Stimulated activated CD8-positive, alpha-beta memory T cell treated with anti-CD3 and anti-CD28 coated beads, Interleukin-4, amount 100 ng/mL, for 48 hours (primary cell): Measurements from ENCODE around the gene SLC1A7.

Experiments
- DNase-seq: peaks from one replicate; pipeline ENCODE4 v3.0.0-alpha.2; 2020

Gene SLC1A7

DNA sequence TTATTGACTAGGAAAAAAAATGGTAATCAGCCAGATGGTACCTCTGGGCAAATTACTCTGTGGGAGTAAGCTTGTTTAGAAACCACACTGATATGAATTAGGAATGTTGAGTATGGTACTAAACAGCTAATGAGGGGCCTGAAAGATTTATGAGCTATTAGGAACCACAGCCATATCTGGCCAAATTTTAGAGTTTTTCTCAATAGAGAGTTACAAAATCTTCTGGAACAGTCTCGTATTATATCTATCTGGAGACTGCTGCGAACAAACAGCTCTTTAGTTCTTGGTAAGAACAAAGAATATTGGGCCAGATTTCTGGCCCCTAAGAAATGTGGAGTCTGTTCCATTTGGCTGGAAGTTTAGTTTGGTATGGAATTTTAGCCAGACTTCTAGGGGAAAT lies 85.3 kb downstream of the SLC1A7 start:
- no peak for DNase-seq

- DNase-seq: no peak
These were observed 90.8 kb downstream of the SLC1A7 start for GRCh38 chr1:53051676-53052075.

- DNase-seq: no peak
These were observed 92.1 kb downstream of the SLC1A7 start for GRCh38 chr1:53050310-53050709.

GRCh38 chr1:53049574-53049967 lies 92.9 kb downstream of the SLC1A7 start:
- no peak for DNase-seq

DNA sequence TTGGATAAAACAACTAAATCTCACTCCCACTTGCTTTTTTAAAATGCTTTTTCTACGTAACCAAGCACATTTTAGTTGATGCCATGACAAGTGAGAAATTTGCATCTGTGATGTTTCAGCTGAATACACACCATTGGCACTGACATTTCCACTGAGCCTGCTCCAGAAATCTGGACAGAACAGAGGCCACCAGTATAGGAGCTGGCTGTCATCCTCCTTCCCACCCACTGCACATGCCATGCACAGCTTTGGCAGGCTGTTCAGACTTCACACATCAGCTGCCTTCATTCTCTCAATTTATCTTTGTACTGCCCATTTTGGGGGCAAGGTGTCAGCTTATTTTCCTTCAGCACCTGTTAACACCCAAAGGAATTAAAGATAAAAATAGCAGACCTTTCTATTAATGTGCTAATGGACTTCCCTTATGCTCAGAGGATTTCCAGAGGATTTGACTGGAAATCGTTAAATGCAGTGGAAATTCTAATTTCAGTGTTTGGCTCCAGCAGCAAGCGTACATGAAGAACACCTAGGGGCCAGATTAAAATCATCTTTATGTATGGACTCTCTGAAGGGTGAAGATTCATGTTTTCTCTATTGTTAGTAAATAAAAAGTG lies 93.4 kb downstream of the SLC1A7 start:
- no peak for DNase-seq

DNA sequence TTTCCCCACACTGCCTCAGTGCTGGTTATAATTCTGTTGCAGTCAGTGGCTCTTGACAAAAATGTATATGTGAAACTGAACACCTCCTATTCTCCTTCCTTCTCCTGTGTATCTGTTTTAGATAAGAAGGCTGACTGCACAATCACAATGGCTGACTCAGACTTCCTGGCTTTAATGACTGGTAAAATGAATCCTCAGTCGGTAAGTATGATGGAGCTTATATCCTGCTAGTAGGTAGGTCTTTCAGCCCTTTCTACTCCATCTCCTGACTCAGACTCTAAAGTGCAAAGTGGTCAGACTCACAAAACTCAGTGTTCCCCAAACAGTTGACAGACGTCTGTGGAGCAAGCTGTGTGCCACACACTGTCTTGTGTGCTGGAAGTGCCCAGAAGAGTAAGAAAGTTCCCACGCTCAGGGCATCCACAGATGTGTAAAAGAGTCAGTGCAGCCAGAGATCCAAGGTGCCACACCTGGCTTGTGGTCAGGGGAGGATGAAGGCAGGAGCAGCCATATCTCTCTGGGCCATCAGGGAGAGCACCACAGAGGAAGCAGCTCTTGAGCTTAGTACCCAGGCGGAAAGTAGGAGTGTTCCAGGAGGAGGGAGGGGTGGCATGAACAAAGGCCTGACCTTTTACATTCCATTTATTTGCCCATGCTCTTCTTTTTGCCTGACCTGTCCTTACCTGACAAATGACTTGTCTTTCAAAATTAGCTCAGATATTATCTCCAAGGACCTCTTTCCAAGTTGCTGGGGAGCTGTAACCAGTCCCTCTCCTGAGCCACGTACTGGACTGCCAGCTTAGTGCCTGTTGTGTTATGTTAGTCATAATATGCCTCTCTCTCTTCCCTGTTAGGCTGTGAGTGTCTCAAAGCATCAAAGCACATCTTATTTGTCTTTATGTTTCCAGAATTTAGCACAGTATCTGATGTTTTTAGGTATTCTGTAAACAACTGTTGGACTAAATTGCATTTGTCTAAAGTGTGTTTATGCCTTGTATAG lies 94.4 kb downstream of the SLC1A7 start:
- DNase-seq: no peak

DNA sequence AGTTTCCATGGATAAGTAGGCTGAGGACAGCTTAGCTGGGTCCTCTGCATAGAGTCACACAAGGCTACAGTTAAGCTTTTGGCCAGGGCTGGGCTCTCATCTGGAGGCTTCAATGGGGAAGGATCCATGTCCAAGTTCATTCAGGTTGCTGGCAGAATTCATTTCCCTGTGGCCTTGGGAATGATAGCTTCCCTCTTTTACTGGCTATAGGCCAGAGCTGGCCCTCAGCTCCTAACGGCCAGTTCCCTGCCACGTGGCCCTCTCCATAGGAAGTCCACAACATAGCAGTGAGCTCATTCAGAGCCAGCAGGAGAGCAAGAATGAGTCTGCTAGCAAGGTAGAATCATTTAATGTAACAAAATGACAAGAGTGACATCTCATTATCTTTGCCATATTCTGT lies 95.5 kb downstream of the SLC1A7 start:
- no peak for DNase-seq

GRCh38 chr1:53044926-53045325 lies 97.5 kb downstream of the SLC1A7 start:
- no peak for DNase-seq

- DNase-seq: no peak
These were observed 99.2 kb downstream of the SLC1A7 start for GRCh38 chr1:53043271-53043670.

DNA sequence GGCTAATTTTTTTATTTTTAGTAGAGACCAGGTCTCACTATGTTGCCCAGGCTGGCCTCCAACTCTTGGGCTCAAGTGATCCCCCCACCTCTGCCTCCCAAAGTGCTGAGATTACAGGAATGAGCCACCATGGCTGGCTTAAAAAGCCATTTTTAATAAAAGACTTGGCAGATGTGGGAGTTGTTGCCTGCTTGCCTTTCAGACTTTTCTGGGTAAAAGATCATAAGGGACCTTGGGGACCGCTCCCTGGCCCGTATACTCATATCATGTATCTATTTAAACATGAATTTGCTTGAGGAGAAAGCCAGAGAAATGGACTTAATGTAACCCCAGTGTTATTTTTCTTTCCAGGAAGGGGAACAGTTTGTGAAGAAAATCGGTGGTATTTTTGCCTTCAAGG lies 103.9 kb downstream of the SLC1A7 start:
- DNase-seq: no peak
